Measurements from ENCODE around the gene PEX16.
"Not testable (repeated sequence)": the region's sequence is repeated elsewhere in the genome, so short reads cannot be mapped to it uniquely, and the experiment has no call there.

The PEX16 gene

GRCh38 chr11:45900916-45901617 is 16.6 kb downstream of the PEX16 start:
- DNase-seq (ENCODE audit: extremely low spot score, insufficient read length, low read depth) (no peak), FAIRE-seq (no peak)

- not testable (repeated sequence) for DNase-seq (ENCODE audit: extremely low spot score, insufficient read length, low read depth); FAIRE-seq
Observed at GRCh38 chr11:45900175-45900800, 17.4 kb downstream of the PEX16 start.

- peak; percentile 38 for DNase-seq (ENCODE audit: extremely low spot score, insufficient read length, low read depth)
- FAIRE-seq, result no peak
Observed at GRCh38 chr11:45899448-45900174, 18.1 kb downstream of the PEX16 start.

GRCh38 chr11:45899086-45899447 is 18.6 kb downstream of the PEX16 start:
- DNase-seq (ENCODE audit: extremely low spot score, insufficient read length, low read depth) (no peak), FAIRE-seq (no peak)

GRCh38 chr11:45897556-45897955 is 20.1 kb downstream of the PEX16 start:
- DNase-seq (ENCODE audit: extremely low spot score, insufficient read length, low read depth) (no peak), FAIRE-seq (no peak)

GRCh38 chr11:45896422-45896984 is 21.2 kb downstream of the PEX16 start:
- DNase-seq (ENCODE audit: extremely low spot score, insufficient read length, low read depth) (no peak), FAIRE-seq (no peak)

- no peak for FAIRE-seq
- no peak for DNase-seq (ENCODE audit: extremely low spot score, insufficient read length, low read depth)
Observed at GRCh38 chr11:45895553-45896259, 22.0 kb downstream of the PEX16 start.

- no peak for DNase-seq (ENCODE audit: extremely low spot score, insufficient read length, low read depth)
- FAIRE-seq, result no peak
Observed at GRCh38 chr11:45894555-45895247, 23.0 kb downstream of the PEX16 start.

GRCh38 chr11:45892856-45893255 is 24.8 kb downstream of the PEX16 start:
- FAIRE-seq (no peak), DNase-seq (ENCODE audit: extremely low spot score, insufficient read length, low read depth) (no peak)

- DNase-seq (ENCODE audit: extremely low spot score, insufficient read length, low read depth) (no peak), FAIRE-seq (no peak)
Observed at GRCh38 chr11:45890886-45891550, 26.7 kb downstream of the PEX16 start.

GRCh38 chr11:45889966-45890365 is 27.7 kb downstream of the PEX16 start:
- no peak for DNase-seq (ENCODE audit: extremely low spot score, insufficient read length, low read depth)
- FAIRE-seq, result no peak

- DNase-seq (ENCODE audit: extremely low spot score, insufficient read length, low read depth) (no peak), FAIRE-seq (no peak)
Observed at GRCh38 chr11:45889555-45889954, 28.1 kb downstream of the PEX16 start.

- FAIRE-seq, result no peak
Observed at GRCh38 chr11:45887587-45887986, 30.1 kb downstream of the PEX16 start.

GRCh38 chr11:45886816-45887520 is 30.7 kb downstream of the PEX16 start:
- FAIRE-seq, result no peak
- DNase-seq (ENCODE audit: extremely low spot score, insufficient read length, low read depth), result no peak

More at GRCh38 chr11:45887587-45887986, 30.1 kb downstream of the PEX16 start:
- DNase-seq (ENCODE audit: extremely low spot score, insufficient read length, low read depth), result no peak

- DNase-seq (ENCODE audit: extremely low spot score, insufficient read length, low read depth) (no peak), FAIRE-seq (no peak)
Observed at GRCh38 chr11:45885921-45886721, 31.6 kb downstream of the PEX16 start.

GRCh38 chr11:45885274-45885920 is 32.3 kb downstream of the PEX16 start, which contains the start of gene MAPK8IP1:
TSS of gene MAPK8IP1 (plus strand) at chr11:45885651. CDS start at chr11:45885821, 170 bp downstream.
- peak; percentile 68 for DNase-seq (ENCODE audit: extremely low spot score, insufficient read length, low read depth)
- no peak for FAIRE-seq

- FAIRE-seq, result no peak
Observed at GRCh38 chr11:45884596-45885185, 33.0 kb downstream of the PEX16 start.

More at GRCh38 chr11:45884596-45885185, 33.0 kb downstream of the PEX16 start:
- no peak for DNase-seq (ENCODE audit: extremely low spot score, insufficient read length, low read depth)
